ENCODE measurements around the gene DHODH. TPM values are rescaled to one million over a fixed set of nuclear protein-coding genes. Genes with fewer than 3 reads are reported as not detected.

The DHODH gene
- total and polyA plus RNA-seq, 2 of the 13 experiments (the other 11 are each of a cell fraction or from before 2014, with no cell fraction given) = 10.7 to 16.4 TPM

- peak; percentile 57 for TF ChIP-seq ARID5B (CRISPR knock-in tag; IDR thresholded peaks at IDR 0.05)
- no peak for TF ChIP-seq SMAD9 (CRISPR knock-in tag; IDR thresholded peaks at IDR 0.05)
- TF ChIP-seq ZNF644 (CRISPR knock-in tag; IDR thresholded peaks at IDR 0.05; ENCODE audit: low read depth) = no peak
- TF ChIP-seq FOXA1 (IDR thresholded peaks at IDR 0.05) = no peak
- TF ChIP-seq FOXA1 (CRISPR knock-in tag; IDR thresholded peaks at IDR 0.05) = peak; percentile 46
- TF ChIP-seq HOXA7 (CRISPR knock-in tag; IDR thresholded peaks at IDR 0.05) = no peak
- TF ChIP-seq ZNF30 (CRISPR knock-in tag; IDR thresholded peaks at IDR 0.05) = no peak
- no peak for TF ChIP-seq PAF1 (CRISPR knock-in tag; IDR thresholded peaks at IDR 0.05)
- TF ChIP-seq CENPX (CRISPR knock-in tag; IDR thresholded peaks at IDR 0.05) = no peak
- no peak for TF ChIP-seq ZNF230 (CRISPR knock-in tag; IDR thresholded peaks at IDR 0.05)
- 0 out of 2 replicates have a peak, but pooled peaks have one; percentile 45 for TF ChIP-seq NR2F6 (IDR thresholded peaks at IDR 0.05)
- no peak; the same call in 1 of the 2 replicates for TF ChIP-seq NR2F6 (CRISPR knock-in tag; IDR thresholded peaks at IDR 0.05)
- no peak for TF ChIP-seq PATZ1 (CRISPR knock-in tag; IDR thresholded peaks at IDR 0.05)
- no peak for TF ChIP-seq PRMT3 (CRISPR knock-in tag; IDR thresholded peaks at IDR 0.05; ENCODE audit: borderline replicate concordance, low read depth)
- TF ChIP-seq IRX3 (CRISPR knock-in tag; IDR thresholded peaks at IDR 0.05; ENCODE audit: borderline replicate concordance, low read depth) = no peak
- TF ChIP-seq ZFP36L2 (CRISPR knock-in tag; IDR thresholded peaks at IDR 0.05) = no peak
- TF ChIP-seq HOXD1 (CRISPR knock-in tag; IDR thresholded peaks at IDR 0.05) = no peak
- no peak for TF ChIP-seq ZNF180 (CRISPR knock-in tag; IDR thresholded peaks at IDR 0.05; ENCODE audit: borderline replicate concordance, low read depth)
- TF ChIP-seq RAD51 (IDR thresholded peaks at IDR 0.05; ENCODE audit: borderline replicate concordance) = no peak
- 0 out of 2 replicates have a peak, but pooled peaks have one; percentile 33 for TF ChIP-seq SIX4 (CRISPR knock-in tag; IDR thresholded peaks at IDR 0.05)
- no peak for TF ChIP-seq TAF1 (CRISPR knock-in tag; IDR thresholded peaks at IDR 0.05)
- no peak for TF ChIP-seq LCORL (IDR thresholded peaks at IDR 0.05)
- TF ChIP-seq LCORL (CRISPR knock-in tag; IDR thresholded peaks at IDR 0.05) = no peak
- TF ChIP-seq USF2 (IDR thresholded peaks at IDR 0.05; ENCODE audit: low read depth, low read length) = no peak
- TF ChIP-seq USF2 (CRISPR knock-in tag; IDR thresholded peaks at IDR 0.05; ENCODE audit: borderline replicate concordance) = no peak
- TF ChIP-seq FOXK2 (IDR thresholded peaks at IDR 0.05) = no peak
- no peak for TF ChIP-seq SIX1 (CRISPR knock-in tag; IDR thresholded peaks at IDR 0.05; ENCODE audit: borderline replicate concordance)
Measured at GRCh38 chr16:72027669-72028378, 19.3 kb downstream of the DHODH start (continued).
